Neural cell (in vitro differentiated cells): ENCODE measurements around the gene MRPS21.

Experiments
- CTCF ChIP-seq: fragments of 450-650 bp; IDR thresholded peaks from 2 replicates; pipeline ENCODE4 v1.5.1; 2014; ENCODE audit warnings: antibody characterized with exemption, mild to moderate bottlenecking, moderate library complexity; ENCODE audit not compliant: poor library complexity, severe bottlenecking
- EP300 ChIP-seq: fragments of 450-650 bp; conservative IDR thresholded peaks from 2 replicates; pipeline ENCODE4 v1.6.1; 2014; ENCODE audit warnings: antibody characterized with exemption, mild to moderate bottlenecking, moderate library complexity; ENCODE audit not compliant: poor library complexity, severe bottlenecking
- EZH2 ChIP-seq: fragments of 200-600, 300-800 bp; shearing (Covaris generic), sonication (generic); IDR thresholded peaks from 2 replicates; pipeline ENCODE4 v1.6.1; 2014; ENCODE audit warnings: antibody characterized with exemption, low read length, borderline replicate concordance, mild to moderate bottlenecking; ENCODE audit not compliant: insufficient read depth, poor library complexity, severe bottlenecking
- MXI1 ChIP-seq: fragments of 450-650 bp; conservative IDR thresholded peaks from 2 replicates; pipeline ENCODE4 v1.6.1; 2014; ENCODE audit warnings: antibody characterized with exemption, mild to moderate bottlenecking; ENCODE audit not compliant: poor library complexity, severe bottlenecking
- POLR2AphosphoS5 ChIP-seq: IDR thresholded peaks from 2 replicates; pipeline ENCODE4 v1.6.1; 2012
- RAD21 ChIP-seq: fragments of 450-650 bp; conservative IDR thresholded peaks from 2 replicates; pipeline ENCODE4 v1.6.1; 2014; ENCODE audit warnings: antibody characterized with exemption, mild to moderate bottlenecking, moderate library complexity
- SMC3 ChIP-seq: fragments of 450-650 bp; conservative IDR thresholded peaks from 2 replicates; pipeline ENCODE4 v1.6.1; 2014; ENCODE audit warnings: antibody characterized with exemption, mild to moderate bottlenecking, moderate library complexity; ENCODE audit not compliant: poor library complexity
- TAF1 ChIP-seq: IDR thresholded peaks from 2 replicates; pipeline ENCODE4 v1.6.1; 2012; ENCODE audit warnings: low read depth
- TF ChIP-seq, protein P1 (sequence below): IDR thresholded peaks from 2 replicates; pipeline ENCODE4 v1.6.1; 2012; ENCODE audit warnings: borderline replicate concordance

DNA sequence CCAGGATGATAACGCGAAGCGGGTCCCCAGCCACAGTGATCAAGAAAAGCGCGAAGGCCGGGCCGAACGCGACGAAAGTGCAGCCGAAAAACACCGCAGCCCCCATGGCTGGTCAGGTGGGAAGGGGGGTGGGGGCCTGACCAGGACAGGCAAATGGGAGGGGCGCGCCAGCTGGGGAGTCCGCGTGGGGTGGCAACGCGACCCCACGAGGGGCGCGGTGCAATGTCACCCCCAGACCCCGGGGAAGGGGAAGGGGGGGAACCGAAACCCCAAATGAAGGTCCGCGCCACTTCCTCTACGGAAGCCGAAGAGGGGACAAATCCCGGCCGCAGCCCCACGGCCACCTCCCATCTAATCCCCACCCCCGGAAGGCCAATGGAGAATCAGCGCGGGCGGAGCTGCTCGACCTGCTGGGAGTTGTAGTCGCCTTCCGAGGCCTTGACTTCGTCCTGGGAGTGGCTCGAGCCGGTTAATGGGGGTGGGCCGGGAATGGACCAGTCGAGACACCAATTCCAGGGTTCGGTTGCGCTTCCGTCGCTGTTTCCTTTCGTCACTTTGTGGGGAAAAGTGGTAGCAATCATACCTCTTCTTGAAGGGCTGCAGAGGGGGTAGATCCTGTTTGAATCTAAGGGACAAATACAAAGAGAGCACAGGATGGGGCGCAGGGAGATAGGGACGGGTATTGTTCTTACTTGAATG lies 24.8 kb upstream of the MRPS21 start, which contains the start of gene APH1A:
- peak; percentile 8 for TF ChIP-seq CTCF
- TF ChIP-seq SMC3, result peak; percentile 24
- TF ChIP-seq EP300, result peak; percentile 30
- TF ChIP-seq, protein P1, sequence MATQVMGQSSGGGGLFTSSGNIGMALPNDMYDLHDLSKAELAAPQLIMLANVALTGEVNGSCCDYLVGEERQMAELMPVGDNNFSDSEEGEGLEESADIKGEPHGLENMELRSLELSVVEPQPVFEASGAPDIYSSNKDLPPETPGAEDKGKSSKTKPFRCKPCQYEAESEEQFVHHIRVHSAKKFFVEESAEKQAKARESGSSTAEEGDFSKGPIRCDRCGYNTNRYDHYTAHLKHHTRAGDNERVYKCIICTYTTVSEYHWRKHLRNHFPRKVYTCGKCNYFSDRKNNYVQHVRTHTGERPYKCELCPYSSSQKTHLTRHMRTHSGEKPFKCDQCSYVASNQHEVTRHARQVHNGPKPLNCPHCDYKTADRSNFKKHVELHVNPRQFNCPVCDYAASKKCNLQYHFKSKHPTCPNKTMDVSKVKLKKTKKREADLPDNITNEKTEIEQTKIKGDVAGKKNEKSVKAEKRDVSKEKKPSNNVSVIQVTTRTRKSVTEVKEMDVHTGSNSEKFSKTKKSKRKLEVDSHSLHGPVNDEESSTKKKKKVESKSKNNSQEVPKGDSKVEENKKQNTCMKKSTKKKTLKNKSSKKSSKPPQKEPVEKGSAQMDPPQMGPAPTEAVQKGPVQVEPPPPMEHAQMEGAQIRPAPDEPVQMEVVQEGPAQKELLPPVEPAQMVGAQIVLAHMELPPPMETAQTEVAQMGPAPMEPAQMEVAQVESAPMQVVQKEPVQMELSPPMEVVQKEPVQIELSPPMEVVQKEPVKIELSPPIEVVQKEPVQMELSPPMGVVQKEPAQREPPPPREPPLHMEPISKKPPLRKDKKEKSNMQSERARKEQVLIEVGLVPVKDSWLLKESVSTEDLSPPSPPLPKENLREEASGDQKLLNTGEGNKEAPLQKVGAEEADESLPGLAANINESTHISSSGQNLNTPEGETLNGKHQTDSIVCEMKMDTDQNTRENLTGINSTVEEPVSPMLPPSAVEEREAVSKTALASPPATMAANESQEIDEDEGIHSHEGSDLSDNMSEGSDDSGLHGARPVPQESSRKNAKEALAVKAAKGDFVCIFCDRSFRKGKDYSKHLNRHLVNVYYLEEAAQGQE, result peak; percentile 86
- no peak for TF ChIP-seq EZH2
- peak; percentile 89 for TF ChIP-seq POLR2AphosphoS5
- TF ChIP-seq TAF1, result peak; percentile 79
- TF ChIP-seq RAD21, result no peak
- peak; percentile 72 for TF ChIP-seq MXI1
